GM12878 (cell line): ENCODE results near the gene FADS1.

ENCODE experiments used
- ASH2L ChIP-seq: fragments of 300-600, 200-600 bp; sonication (generic); IDR thresholded peaks from 2 replicates; pipeline ENCODE4 v1.6.1; 2017; ENCODE audit warnings: low read depth, mild to moderate bottlenecking, borderline replicate concordance
- CEBPB ChIP-seq, 2 experiments: fragments of 150-350 bp in 1 of 2; IDR thresholded peaks; 2 replicates each; pipeline ENCODE4 v1.6.1; 2012 to 2014; ENCODE audit warnings: low read depth in 2 of 2, low read length in 2 of 2, borderline replicate concordance in 1 of 2, inconsistent platforms in 1 of 2
- TF ChIP-seq, protein P1 (sequence below): IDR thresholded peaks from 2 replicates; pipeline ENCODE4 v1.6.1; 2011; ENCODE audit warnings: borderline replicate concordance, low read depth, mild to moderate bottlenecking, moderate library complexity, low read length; ENCODE audit not compliant: insufficient read depth, poor library complexity, severe bottlenecking
- TF ChIP-seq, protein P2 (sequence below), 3 experiments: IDR thresholded peaks in 2 of 3; conservative IDR thresholded peaks in 1 of 3; 2 replicates each; pipeline ENCODE4 v1.5.1; 2011; ENCODE audit warnings: low read depth in 3 of 3, low read length in 3 of 3, mild to moderate bottlenecking in 3 of 3, control low read depth in 2 of 3, moderate library complexity in 2 of 3, inconsistent platforms in 1 of 3, mixed read lengths in 1 of 3; ENCODE audit not compliant: control insufficient read depth in 2 of 3, insufficient read depth in 1 of 3; ENCODE audit errors: extremely low read depth in 1 of 3

- TF ChIP-seq, protein P1, sequence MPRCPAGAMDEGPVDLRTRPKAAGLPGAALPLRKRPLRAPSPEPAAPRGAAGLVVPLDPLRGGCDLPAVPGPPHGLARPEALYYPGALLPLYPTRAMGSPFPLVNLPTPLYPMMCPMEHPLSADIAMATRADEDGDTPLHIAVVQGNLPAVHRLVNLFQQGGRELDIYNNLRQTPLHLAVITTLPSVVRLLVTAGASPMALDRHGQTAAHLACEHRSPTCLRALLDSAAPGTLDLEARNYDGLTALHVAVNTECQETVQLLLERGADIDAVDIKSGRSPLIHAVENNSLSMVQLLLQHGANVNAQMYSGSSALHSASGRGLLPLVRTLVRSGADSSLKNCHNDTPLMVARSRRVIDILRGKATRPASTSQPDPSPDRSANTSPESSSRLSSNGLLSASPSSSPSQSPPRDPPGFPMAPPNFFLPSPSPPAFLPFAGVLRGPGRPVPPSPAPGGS: no peak
- TF ChIP-seq, protein P2, sequence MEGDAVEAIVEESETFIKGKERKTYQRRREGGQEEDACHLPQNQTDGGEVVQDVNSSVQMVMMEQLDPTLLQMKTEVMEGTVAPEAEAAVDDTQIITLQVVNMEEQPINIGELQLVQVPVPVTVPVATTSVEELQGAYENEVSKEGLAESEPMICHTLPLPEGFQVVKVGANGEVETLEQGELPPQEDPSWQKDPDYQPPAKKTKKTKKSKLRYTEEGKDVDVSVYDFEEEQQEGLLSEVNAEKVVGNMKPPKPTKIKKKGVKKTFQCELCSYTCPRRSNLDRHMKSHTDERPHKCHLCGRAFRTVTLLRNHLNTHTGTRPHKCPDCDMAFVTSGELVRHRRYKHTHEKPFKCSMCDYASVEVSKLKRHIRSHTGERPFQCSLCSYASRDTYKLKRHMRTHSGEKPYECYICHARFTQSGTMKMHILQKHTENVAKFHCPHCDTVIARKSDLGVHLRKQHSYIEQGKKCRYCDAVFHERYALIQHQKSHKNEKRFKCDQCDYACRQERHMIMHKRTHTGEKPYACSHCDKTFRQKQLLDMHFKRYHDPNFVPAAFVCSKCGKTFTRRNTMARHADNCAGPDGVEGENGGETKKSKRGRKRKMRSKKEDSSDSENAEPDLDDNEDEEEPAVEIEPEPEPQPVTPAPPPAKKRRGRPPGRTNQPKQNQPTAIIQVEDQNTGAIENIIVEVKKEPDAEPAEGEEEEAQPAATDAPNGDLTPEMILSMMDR (IDR thresholded peaks at IDR 0.05 in 2 of 3, conservative IDR thresholded peaks at IDR 0.05 in 1 of 3; ENCODE audit: control insufficient read depth in 2 of 3, extremely low read depth in 1 of 3, insufficient read depth in 1 of 3, low read depth in 3 of 3, low read length in 3 of 3): no peak
- no peak for TF ChIP-seq CEBPB (IDR thresholded peaks at IDR 0.05; ENCODE audit: borderline replicate concordance in 1 of 2, low read depth in 2 of 2, low read length in 2 of 2)
- TF ChIP-seq ASH2L: no peak
These were observed 41.7 kb downstream of the FADS1 start for GRCh38 chr11:61775106-61775505.
